Measurements from ENCODE around the gene MYT1.

DNA sequence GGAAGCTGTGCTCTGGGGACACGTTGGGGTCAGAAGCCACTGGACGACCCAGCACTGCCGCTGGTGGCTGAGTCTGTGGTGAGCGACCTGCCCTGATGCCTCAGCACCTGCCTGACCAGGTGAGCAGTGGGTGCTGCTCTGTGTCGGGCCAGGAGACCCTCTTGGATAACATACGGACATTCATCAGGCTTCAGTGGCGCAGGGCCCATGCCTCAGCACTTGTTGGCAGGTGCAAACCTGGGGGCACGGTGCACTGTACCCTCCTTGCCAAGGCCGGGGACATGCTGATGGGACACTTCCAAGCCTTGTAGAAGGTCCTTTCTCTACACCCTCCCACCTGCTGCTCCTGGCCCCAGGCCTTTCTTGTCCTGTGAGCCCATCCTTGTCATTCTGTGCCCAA is 34.1 kb downstream of the MYT1 start:
- TF ChIP-seq, protein P1, sequence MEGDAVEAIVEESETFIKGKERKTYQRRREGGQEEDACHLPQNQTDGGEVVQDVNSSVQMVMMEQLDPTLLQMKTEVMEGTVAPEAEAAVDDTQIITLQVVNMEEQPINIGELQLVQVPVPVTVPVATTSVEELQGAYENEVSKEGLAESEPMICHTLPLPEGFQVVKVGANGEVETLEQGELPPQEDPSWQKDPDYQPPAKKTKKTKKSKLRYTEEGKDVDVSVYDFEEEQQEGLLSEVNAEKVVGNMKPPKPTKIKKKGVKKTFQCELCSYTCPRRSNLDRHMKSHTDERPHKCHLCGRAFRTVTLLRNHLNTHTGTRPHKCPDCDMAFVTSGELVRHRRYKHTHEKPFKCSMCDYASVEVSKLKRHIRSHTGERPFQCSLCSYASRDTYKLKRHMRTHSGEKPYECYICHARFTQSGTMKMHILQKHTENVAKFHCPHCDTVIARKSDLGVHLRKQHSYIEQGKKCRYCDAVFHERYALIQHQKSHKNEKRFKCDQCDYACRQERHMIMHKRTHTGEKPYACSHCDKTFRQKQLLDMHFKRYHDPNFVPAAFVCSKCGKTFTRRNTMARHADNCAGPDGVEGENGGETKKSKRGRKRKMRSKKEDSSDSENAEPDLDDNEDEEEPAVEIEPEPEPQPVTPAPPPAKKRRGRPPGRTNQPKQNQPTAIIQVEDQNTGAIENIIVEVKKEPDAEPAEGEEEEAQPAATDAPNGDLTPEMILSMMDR (conservative IDR thresholded peaks at IDR 0.05; ENCODE audit: low read depth, low read length) = no peak
- TF ChIP-seq EZH2 (IDR thresholded peaks at IDR 0.05; ENCODE audit: low read length, unreplicated experiment) (no peak), EZH2phosphoT487 (IDR thresholded peaks at IDR 0.05; ENCODE audit: borderline replicate concordance, low read length) (no peak)

All from PC-3 (cell line).